Activated T-helper 17 cell treated with anti-CD3 and anti-CD28 coated beads, Interleukin-2, amount 50 U/mL, for 72 hours (primary cell): ENCODE data around the gene PPP6R2. TPM values are rescaled to one million over a fixed set of nuclear protein-coding genes. Genes with fewer than 3 reads are reported as not detected.
A peak's percentile ranks its signal among the peaks of the same experiment; 100 is the strongest.
"Not testable (repeated sequence)": the region's sequence is repeated elsewhere in the genome, so short reads cannot be mapped to it uniquely, and the experiment has no call there.

Experiments used
- ATAC-seq: fragments of 150-1000 bp; cut with Tn5 transposase; replicated peaks from 2 replicates; pipeline ENCODE4 v1.10.0; 2021; ENCODE audit warnings: mild to moderate bottlenecking, moderate library complexity
- H3K27ac Mint-ChIP-seq: one replicate; pipeline ENCODE4 v1.8.0; 2022; ENCODE audit warnings: mixed read lengths
- H3K27me3 Mint-ChIP-seq: one replicate; pipeline ENCODE4 v1.8.0; 2022; ENCODE audit warnings: mixed read lengths
- H3K36me3 Mint-ChIP-seq: one replicate; pipeline ENCODE4 v1.8.0; 2022; ENCODE audit warnings: low read depth, mild to moderate bottlenecking, mixed read lengths
- H3K4me1 Mint-ChIP-seq: one replicate; pipeline ENCODE4 v1.8.0; 2022; ENCODE audit warnings: mixed read lengths
- H3K4me3 Mint-ChIP-seq: one replicate; pipeline ENCODE4 v1.8.0; 2022; ENCODE audit warnings: mild to moderate bottlenecking, mixed read lengths
- H3K9me3 Mint-ChIP-seq: one replicate; pipeline ENCODE4 v1.8.0; 2022; ENCODE audit warnings: mixed read lengths
- total RNA-seq, 2 donors: library from RNA; stranded (reverse); gene quantifications; one replicate each; pipeline ENCODE4 v1.2.3, GENCODE V29; 2022

The PPP6R2 gene
- total RNA-seq, 2 donors from 2014 or later: 45.6 to 46.6 TPM

DNA sequence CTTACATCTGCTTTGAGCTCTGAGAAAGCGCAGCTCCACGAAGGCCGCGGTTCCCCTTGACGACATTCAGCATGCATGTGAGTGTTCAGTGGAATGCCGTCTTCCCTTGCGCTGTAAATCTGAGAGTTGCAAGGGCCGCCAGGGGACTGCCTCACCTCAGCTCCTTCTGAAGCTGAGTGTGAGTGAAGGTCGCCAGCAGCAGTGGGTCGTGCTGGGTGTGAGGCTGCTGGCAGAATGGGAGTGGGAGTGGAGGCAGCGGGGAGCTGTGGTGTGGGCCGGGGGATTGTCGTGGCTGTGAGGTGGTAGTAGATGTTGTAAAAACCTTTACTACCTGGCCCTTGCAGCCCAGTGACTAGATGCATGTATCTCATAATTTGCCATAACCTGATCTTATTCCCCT is 65.2 kb downstream of the PPP6R2 start:
- no peak overlapping the region for H3K27ac Mint-ChIP-seq
- H3K9me3 Mint-ChIP-seq: no peaks in the 10 kb centered on the region

DNA sequence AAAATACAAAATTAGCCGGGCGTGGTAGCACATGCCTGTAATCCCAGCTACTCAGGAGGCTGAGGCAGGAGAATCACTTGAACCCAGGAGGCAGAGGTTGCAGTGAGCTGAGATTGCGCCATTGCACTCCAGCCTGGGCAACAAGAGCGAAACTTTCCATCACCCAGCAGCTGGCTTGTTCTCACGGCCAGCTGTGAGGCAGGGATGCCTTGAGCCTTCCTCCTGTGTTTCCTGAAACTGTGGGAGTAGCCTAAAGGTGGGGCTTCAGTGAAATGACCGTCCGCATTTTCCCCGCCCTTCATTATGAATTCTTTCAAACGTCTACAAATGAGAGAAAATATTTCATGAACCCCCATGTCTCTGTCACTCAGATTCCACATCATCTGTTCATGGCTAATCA is 65.8 kb downstream of the PPP6R2 start:
- H3K27ac Mint-ChIP-seq, H3K4me1 Mint-ChIP-seq, ATAC-seq, H3K9me3 Mint-ChIP-seq, H3K27me3 Mint-ChIP-seq, H3K4me3 Mint-ChIP-seq: not testable (repeated sequence)
- peaks cover 55% of the 10 kb centered on the region for H3K36me3 Mint-ChIP-seq

More for the DNA sequence above, 65.2 kb downstream of the PPP6R2 start:
- no peak for ATAC-seq
- Mint-ChIP-seq H3K4me3 (no peak overlapping the region), H3K36me3 (peaks cover 53% of the 10 kb centered on the region), H3K27me3 (no peaks in the 10 kb centered on the region), H3K4me1 (no peaks in the 10 kb centered on the region)

DNA sequence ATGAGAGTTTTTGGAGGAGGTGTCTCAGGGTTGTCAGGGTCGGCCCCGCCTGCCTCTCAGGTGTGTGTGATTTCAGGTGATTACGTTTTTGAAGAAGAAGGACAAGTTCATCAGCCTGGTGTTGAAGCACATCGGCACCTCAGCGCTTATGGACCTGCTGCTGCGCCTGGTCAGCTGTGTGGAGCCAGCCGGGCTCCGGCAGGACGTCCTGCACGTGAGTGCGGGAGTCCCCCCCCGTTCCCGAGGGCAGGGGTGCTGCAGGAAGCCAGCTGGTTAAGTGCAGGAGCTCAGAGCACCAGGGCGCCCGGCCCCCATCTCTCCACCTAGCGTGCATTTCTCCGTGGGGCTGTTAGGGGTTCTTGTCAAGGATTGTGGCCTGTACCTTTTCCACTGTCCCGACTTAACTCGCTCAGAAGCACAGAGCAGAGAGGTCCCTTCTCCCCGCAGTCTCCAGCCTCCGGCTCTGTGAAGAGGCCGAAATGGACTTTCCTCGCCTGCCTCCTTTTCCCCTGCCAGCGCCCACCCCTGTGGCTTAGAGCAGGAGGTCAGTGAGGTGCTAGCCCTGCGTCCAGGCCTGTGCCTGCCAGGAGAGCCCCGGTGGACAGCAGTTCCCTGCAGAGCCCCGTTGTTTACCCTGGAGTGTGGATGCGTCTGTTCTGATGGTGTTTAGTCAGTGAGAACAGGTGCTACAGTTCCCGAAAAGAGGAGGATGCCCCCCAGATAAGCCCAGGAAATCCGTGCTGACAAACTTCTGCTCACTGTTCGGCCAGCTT is 71.5 kb downstream of the PPP6R2 start:
- Mint-ChIP-seq H3K27ac (no peak overlapping the region), H3K36me3 (peaks cover 76% of the 10 kb centered on the region), H3K27me3 (no peaks in the 10 kb centered on the region), H3K9me3 (no peaks in the 10 kb centered on the region), H3K4me1 (no peaks in the 10 kb centered on the region), H3K4me3 (no peak overlapping the region)
- ATAC-seq: no peak

GRCh38 chr22:50415426-50415825 is 72.3 kb downstream of the PPP6R2 start:
- Mint-ChIP-seq H3K27ac (no peak overlapping the region), H3K36me3 (peaks cover 77% of the 10 kb centered on the region), H3K4me3 (no peak overlapping the region), H3K9me3 (no peaks in the 10 kb centered on the region), H3K4me1 (no peaks in the 10 kb centered on the region), H3K27me3 (no peaks in the 10 kb centered on the region)
- no peak for ATAC-seq

- no peaks in the 10 kb centered on the region for H3K4me1 Mint-ChIP-seq
- no peak overlapping the region for H3K4me3 Mint-ChIP-seq
- no peaks in the 10 kb centered on the region for H3K27me3 Mint-ChIP-seq
- H3K36me3 Mint-ChIP-seq: peaks cover 86% of the 10 kb centered on the region
- ATAC-seq: no peak
- H3K27ac Mint-ChIP-seq: no peak overlapping the region
- H3K9me3 Mint-ChIP-seq: no peaks in the 10 kb centered on the region
These were observed 73.9 kb downstream of the PPP6R2 start for GRCh38 chr22:50416996-50417395.

GRCh38 chr22:50417411-50418210 is 74.5 kb downstream of the PPP6R2 start:
- H3K27me3 Mint-ChIP-seq: no peaks in the 10 kb centered on the region
- no peak for ATAC-seq
- H3K27ac Mint-ChIP-seq: no peak overlapping the region
- H3K4me1 Mint-ChIP-seq: no peaks in the 10 kb centered on the region
- no peaks in the 10 kb centered on the region for H3K9me3 Mint-ChIP-seq
- H3K36me3 Mint-ChIP-seq: peaks cover 89% of the 10 kb centered on the region
- no peak overlapping the region for H3K4me3 Mint-ChIP-seq

DNA sequence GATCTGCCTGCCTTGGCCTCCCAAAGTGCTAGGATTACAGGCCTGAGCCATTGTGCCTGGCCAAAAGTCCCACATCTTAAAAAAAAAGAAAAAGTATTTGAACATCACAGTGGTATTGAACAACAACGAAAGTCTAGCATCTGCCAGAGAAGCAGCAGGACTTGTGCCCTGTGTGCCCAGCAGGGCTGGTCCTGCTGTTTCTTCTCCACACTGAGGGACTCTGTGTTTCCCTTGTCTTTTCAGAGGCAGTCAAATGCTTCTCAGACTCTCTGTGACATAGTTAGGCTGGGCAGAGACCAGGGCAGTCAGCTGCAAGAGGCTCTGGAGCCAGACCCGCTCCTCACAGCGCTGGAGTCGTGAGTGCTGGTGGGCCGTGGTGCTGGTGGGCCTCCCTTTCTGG is 75.5 kb downstream of the PPP6R2 start:
- no peaks in the 10 kb centered on the region for H3K27me3 Mint-ChIP-seq
- no peak overlapping the region for H3K27ac Mint-ChIP-seq
- no peak for ATAC-seq
- peaks cover 93% of the 10 kb centered on the region for H3K36me3 Mint-ChIP-seq
- H3K4me1 Mint-ChIP-seq: no peaks in the 10 kb centered on the region
- H3K4me3 Mint-ChIP-seq: no peak overlapping the region
- H3K9me3 Mint-ChIP-seq: no peaks in the 10 kb centered on the region

- no peaks in the 10 kb centered on the region for H3K4me1 Mint-ChIP-seq
- H3K27ac Mint-ChIP-seq: no peak overlapping the region
- no peaks in the 10 kb centered on the region for H3K9me3 Mint-ChIP-seq
- peaks cover 93% of the 10 kb centered on the region for H3K36me3 Mint-ChIP-seq
- ATAC-seq: no peak
- H3K27me3 Mint-ChIP-seq: no peaks in the 10 kb centered on the region
- no peak overlapping the region for H3K4me3 Mint-ChIP-seq
These were observed 76.0 kb downstream of the PPP6R2 start for GRCh38 chr22:50419116-50419515.

DNA sequence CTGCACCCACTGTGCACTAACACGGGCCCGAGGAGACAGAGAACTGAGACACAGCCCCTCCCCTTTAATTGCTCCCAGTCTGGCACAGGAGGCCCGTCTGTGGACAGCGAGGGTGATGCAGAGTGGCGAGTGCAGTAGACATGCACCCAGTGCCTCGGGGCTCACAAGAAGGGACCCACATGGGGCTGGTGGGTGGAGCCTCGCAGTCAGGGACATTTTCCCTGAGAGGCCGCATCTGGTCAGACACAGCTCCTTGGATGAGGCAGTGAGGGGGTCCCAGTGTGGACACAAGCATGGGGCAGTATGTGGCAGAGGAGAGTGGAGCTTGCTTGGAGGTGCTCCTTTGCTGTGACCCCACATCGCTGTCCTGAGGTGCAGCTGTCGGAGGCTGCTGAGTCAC is 76.9 kb downstream of the PPP6R2 start:
- no peaks in the 10 kb centered on the region for H3K4me1 Mint-ChIP-seq
- H3K27me3 Mint-ChIP-seq: no peaks in the 10 kb centered on the region
- H3K27ac Mint-ChIP-seq: no peak overlapping the region
- no peak for ATAC-seq
- H3K36me3 Mint-ChIP-seq: peaks cover 93% of the 10 kb centered on the region
- H3K4me3 Mint-ChIP-seq: no peak overlapping the region
- no peaks in the 10 kb centered on the region for H3K9me3 Mint-ChIP-seq

- ATAC-seq: no peak
- Mint-ChIP-seq H3K9me3 (no peaks in the 10 kb centered on the region), H3K36me3 (peaks cover 93% of the 10 kb centered on the region), H3K4me1 (no peaks in the 10 kb centered on the region), H3K4me3 (no peak overlapping the region), H3K27ac (peak overlapping the region; percentile 36), H3K27me3 (no peaks in the 10 kb centered on the region)
These were observed 77.5 kb downstream of the PPP6R2 start for GRCh38 chr22:50420581-50420980.

DNA sequence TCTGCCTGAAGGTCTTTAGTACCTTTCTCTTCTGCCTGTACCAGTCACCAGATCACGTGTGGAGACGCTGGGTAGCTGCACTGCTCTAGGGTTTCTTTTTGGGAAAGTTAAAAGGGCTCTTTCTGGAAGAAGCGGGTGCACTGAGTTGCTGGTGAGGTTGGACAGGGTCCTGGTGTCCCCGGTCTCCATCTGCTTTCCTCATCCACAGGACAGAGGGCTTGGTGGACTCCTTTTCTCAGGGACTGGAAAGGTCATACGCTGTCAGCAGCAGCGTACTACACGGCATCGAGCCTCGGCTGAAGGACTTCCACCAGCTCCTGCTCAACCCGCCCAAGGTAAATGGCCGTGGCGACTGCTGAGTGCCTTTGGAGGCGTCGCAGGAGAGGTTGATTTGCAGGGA is 78.9 kb downstream of the PPP6R2 start:
- ATAC-seq: no peak
- Mint-ChIP-seq H3K4me1 (no peaks in the 10 kb centered on the region), H3K4me3 (no peak overlapping the region), H3K27me3 (no peaks in the 10 kb centered on the region), H3K27ac (no peak overlapping the region), H3K36me3 (peaks cover 93% of the 10 kb centered on the region), H3K9me3 (no peaks in the 10 kb centered on the region)

GRCh38 chr22:50422961-50423815 is 80.1 kb downstream of the PPP6R2 start:
- H3K27me3 Mint-ChIP-seq: no peaks in the 10 kb centered on the region
- H3K9me3 Mint-ChIP-seq: no peaks in the 10 kb centered on the region
- no peaks in the 10 kb centered on the region for H3K4me1 Mint-ChIP-seq
- H3K27ac Mint-ChIP-seq: no peak overlapping the region
- peaks cover 93% of the 10 kb centered on the region for H3K36me3 Mint-ChIP-seq
- no peak for ATAC-seq
- H3K4me3 Mint-ChIP-seq: no peak overlapping the region

- H3K27me3 Mint-ChIP-seq: no peaks in the 10 kb centered on the region
- no peaks in the 10 kb centered on the region for H3K9me3 Mint-ChIP-seq
- no peak overlapping the region for H3K27ac Mint-ChIP-seq
- H3K4me1 Mint-ChIP-seq: no peaks in the 10 kb centered on the region
- H3K36me3 Mint-ChIP-seq: peaks cover 93% of the 10 kb centered on the region
- no peak for ATAC-seq
- H3K4me3 Mint-ChIP-seq: no peak overlapping the region
These were observed 80.8 kb downstream of the PPP6R2 start for GRCh38 chr22:50423956-50424355.

- H3K36me3 Mint-ChIP-seq: peaks cover 93% of the 10 kb centered on the region
- ATAC-seq: peak; percentile 39
- no peaks in the 10 kb centered on the region for H3K9me3 Mint-ChIP-seq
- no peak overlapping the region for H3K4me3 Mint-ChIP-seq
- H3K27ac Mint-ChIP-seq: peak overlapping the region; percentile 26
- no peaks in the 10 kb centered on the region for H3K4me1 Mint-ChIP-seq
- no peaks in the 10 kb centered on the region for H3K27me3 Mint-ChIP-seq
These were observed 82.2 kb downstream of the PPP6R2 start for GRCh38 chr22:50425179-50425916.
